Activated CD8-positive, alpha-beta memory T cell treated with anti-CD3 and anti-CD28 coated beads for 48 hours (primary cell): Measurements from ENCODE around the gene CCL17.
A peak's percentile ranks its signal among the peaks of the same experiment; 100 is the strongest.
"Not testable (repeated sequence)": the region's sequence is repeated elsewhere in the genome, so short reads cannot be mapped to it uniquely, and the experiment has no call there.

Source experiments
- DNase-seq, 3 experiments: peaks; one replicate each; pipeline ENCODE4 v3.0.0-alpha.2; 2020; ENCODE audit warnings: low read depth in 2 of 3, low spot score in 2 of 3

The CCL17 gene

GRCh38 chr16:57430955-57431354, 26.4 kb downstream of the CCL17 start:
- no peak for DNase-seq

- no peak for DNase-seq
These were observed 27.9 kb downstream of the CCL17 start for GRCh38 chr16:57432505-57432904.

- DNase-seq = no peak
These were observed 28.4 kb downstream of the CCL17 start for GRCh38 chr16:57432989-57433388.

- DNase-seq = no peak
These were observed 29.4 kb downstream of the CCL17 start for GRCh38 chr16:57434003-57434402.

- DNase-seq = no peak
These were observed 31.3 kb downstream of the CCL17 start for GRCh38 chr16:57435838-57436237.

GRCh38 chr16:57439947-57440346, 35.4 kb downstream of the CCL17 start:
- not testable (repeated sequence) for DNase-seq

- DNase-seq = not testable (repeated sequence)
These were observed 36.0 kb downstream of the CCL17 start for GRCh38 chr16:57440551-57440950.

- DNase-seq = no peak
These were observed 40.1 kb downstream of the CCL17 start for GRCh38 chr16:57444711-57445110.

- no peak for DNase-seq
These were observed 40.9 kb downstream of the CCL17 start for GRCh38 chr16:57445510-57445909.

- peak in 1 of 3 experiments; percentile 13 for DNase-seq
These were observed 42.1 kb downstream of the CCL17 start for GRCh38 chr16:57446531-57447185.

- DNase-seq = peak; percentile 76 to 80 (median 79)
These were observed 42.8 kb downstream of the CCL17 start, which contains the start of the genes CIAPIN1 and COQ9 for GRCh38 chr16:57447186-57447962. Gene CIAPIN1, minus strand, starts transcription at chr16:57447385. Its CDS starts 6,457 bp downstream, at chr16:57440928. Gene COQ9, plus strand, starts transcription at chr16:57447479. Its CDS starts 27 bp downstream, at chr16:57447506.

- no peak for DNase-seq
These were observed 47.5 kb downstream of the CCL17 start for GRCh38 chr16:57452021-57452420.

GRCh38 chr16:57462209-57462977, 57.8 kb downstream of the CCL17 start, which contains the start of gene POLR2C:
Gene POLR2C, plus strand, starts transcription at chr16:57462679. Its CDS starts 46 bp downstream, at chr16:57462725.
- DNase-seq = peak; percentile 83 to 98 (median 89)

GRCh38 chr16:57462978-57463362, 58.4 kb downstream of the CCL17 start:
- DNase-seq = no peak

- no peak for DNase-seq
These were observed 60.0 kb downstream of the CCL17 start for GRCh38 chr16:57464523-57464922.
